ENCODE results near the gene TP53BP1. TPM values are rescaled to one million over a fixed set of nuclear protein-coding genes. Genes with fewer than 3 reads are reported as not detected.
"Not testable (repeated sequence)": the region's sequence is repeated elsewhere in the genome, so short reads cannot be mapped to it uniquely, and the experiment has no call there.

The TP53BP1 gene, protein sequence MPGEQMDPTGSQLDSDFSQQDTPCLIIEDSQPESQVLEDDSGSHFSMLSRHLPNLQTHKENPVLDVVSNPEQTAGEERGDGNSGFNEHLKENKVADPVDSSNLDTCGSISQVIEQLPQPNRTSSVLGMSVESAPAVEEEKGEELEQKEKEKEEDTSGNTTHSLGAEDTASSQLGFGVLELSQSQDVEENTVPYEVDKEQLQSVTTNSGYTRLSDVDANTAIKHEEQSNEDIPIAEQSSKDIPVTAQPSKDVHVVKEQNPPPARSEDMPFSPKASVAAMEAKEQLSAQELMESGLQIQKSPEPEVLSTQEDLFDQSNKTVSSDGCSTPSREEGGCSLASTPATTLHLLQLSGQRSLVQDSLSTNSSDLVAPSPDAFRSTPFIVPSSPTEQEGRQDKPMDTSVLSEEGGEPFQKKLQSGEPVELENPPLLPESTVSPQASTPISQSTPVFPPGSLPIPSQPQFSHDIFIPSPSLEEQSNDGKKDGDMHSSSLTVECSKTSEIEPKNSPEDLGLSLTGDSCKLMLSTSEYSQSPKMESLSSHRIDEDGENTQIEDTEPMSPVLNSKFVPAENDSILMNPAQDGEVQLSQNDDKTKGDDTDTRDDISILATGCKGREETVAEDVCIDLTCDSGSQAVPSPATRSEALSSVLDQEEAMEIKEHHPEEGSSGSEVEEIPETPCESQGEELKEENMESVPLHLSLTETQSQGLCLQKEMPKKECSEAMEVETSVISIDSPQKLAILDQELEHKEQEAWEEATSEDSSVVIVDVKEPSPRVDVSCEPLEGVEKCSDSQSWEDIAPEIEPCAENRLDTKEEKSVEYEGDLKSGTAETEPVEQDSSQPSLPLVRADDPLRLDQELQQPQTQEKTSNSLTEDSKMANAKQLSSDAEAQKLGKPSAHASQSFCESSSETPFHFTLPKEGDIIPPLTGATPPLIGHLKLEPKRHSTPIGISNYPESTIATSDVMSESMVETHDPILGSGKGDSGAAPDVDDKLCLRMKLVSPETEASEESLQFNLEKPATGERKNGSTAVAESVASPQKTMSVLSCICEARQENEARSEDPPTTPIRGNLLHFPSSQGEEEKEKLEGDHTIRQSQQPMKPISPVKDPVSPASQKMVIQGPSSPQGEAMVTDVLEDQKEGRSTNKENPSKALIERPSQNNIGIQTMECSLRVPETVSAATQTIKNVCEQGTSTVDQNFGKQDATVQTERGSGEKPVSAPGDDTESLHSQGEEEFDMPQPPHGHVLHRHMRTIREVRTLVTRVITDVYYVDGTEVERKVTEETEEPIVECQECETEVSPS (N-terminal part only)
- total RNA-seq: 10 to 100 TPM; 46.4 to 98.0 (median 72.7) TPM

DNA sequence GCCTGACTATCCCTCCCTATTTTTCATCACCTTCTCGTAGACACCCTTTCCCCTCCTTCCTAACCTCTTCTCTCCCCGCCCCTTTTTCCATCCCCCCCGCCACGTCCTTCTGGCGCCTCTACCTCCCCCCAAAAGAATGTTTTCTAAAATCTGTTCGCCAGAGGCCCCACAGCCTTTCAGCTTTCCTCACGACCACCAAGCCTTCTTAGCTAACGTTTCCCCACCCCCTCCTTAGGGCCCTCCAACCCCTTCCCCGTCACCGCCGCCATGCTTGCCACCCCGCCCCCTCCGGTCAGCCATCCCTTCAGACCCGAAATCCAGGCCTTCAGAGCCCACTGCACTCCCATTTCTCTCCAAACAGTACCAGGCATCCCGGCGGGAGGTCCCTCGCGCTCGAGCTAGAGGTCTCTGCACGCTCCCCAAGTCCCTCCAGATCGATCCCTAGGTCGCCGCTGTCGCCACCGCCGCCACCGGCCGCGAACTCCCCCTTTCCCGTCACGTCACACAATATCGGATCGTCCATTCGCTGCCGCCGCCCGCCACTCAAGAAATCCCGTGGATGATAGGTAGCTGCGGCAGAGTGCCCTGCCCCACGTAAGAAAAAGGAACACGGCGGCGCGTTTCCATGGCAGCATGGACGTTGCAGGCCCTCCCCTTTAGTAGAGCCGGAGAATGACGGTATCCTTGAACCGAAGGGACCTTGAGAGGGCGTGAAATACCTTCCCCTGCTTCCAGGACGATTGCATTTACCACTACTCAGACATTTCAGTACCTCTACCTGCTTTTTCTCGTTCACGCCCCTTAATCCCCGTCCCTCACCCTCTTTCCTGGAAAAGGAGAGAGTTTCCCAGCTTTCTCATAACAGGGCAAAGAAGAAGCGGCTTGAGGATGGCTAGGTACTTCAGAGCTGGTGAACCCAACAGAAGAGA, at the start of gene TP53BP1:
TP53BP1 (minus strand) TSS at position 484 of the 929 bp plus-strand sequence; CDS start at position 371, 113 bp downstream.
- TF ChIP-seq, protein P1, sequence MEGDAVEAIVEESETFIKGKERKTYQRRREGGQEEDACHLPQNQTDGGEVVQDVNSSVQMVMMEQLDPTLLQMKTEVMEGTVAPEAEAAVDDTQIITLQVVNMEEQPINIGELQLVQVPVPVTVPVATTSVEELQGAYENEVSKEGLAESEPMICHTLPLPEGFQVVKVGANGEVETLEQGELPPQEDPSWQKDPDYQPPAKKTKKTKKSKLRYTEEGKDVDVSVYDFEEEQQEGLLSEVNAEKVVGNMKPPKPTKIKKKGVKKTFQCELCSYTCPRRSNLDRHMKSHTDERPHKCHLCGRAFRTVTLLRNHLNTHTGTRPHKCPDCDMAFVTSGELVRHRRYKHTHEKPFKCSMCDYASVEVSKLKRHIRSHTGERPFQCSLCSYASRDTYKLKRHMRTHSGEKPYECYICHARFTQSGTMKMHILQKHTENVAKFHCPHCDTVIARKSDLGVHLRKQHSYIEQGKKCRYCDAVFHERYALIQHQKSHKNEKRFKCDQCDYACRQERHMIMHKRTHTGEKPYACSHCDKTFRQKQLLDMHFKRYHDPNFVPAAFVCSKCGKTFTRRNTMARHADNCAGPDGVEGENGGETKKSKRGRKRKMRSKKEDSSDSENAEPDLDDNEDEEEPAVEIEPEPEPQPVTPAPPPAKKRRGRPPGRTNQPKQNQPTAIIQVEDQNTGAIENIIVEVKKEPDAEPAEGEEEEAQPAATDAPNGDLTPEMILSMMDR (IDR thresholded peaks at IDR 0.05): no peak
- peak in 1 of 2 donors; percentile 72 for TF ChIP-seq POLR2A (IDR thresholded peaks at IDR 0.05)
- peak; percentile 97 to 98 for DNase-seq
- H3K4me1 ChIP-seq: peaks cover 11 to 29% of the 10 kb centered on the region in 2 donors
- intact Hi-C loops (cut with DNase I): no loop called here
- H3K4me3 ChIP-seq (replicated peaks in 1 of 3): peak within 1 kb of the TSS; percentile 41 to 95 (median 53)
- H3K27ac ChIP-seq: peak within 1 kb of the TSS; percentile 56 to 71 (median 58)
- no peaks in the 10 kb centered on the region for H3K9me3 ChIP-seq
- H3K36me3 ChIP-seq: no peaks in the 10 kb centered on the region
- 0 to 1% methylated on average over 44 to 50 of the region's 54 CpGs for WGBS, 2 donors
- H3K27me3 ChIP-seq: no peaks in the 10 kb centered on the region

DNA sequence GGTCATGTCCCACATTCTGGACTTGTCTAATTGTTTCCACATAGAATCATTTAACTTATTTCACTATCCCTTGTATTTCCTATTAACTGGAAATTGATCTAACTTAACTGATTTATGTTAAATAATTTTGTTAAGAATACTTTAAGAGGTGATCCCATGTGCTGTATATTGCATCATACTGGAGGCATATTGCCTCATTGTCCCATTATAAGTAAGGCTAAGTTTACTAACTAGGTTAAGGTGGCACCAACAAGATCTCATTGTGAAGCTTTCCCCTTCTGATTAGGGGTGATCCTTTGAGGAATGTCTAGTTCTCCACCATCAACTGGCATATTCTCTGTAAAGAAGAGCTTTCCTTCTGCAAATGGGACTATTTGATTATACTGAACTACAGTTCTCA, 48.8 kb upstream of the TP53BP1 start:
- Histone ChIP-seq H3K9me3 (no peaks in the 10 kb centered on the region), H3K27ac (no peak overlapping the region), H3K27me3 (no peaks in the 10 kb centered on the region)

DNA sequence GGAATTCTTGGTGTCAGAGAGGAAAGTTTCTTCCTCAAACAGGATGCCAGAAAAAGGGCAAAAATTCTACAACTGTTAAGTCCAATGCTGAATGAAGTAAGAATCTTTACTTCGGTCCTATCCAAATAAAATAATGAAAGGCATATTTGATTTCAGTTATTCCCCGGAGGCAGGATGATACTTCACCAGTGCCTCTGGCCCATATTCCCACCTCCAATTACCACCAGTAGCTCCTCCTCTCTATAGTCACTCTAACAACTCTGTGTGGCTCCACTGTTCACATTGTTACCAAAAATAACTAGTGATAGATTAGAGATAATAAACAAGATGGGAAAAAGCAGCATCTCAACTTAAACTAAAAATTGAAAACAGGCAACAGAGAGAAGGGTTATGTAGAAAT, 45.1 kb upstream of the TP53BP1 start:
- Histone ChIP-seq H3K27ac (no peak overlapping the region), H3K4me3 (replicated peaks in 1 of 3) (no peak overlapping the region), H3K27me3 (no peaks in the 10 kb centered on the region), H3K9me3 (no peaks in the 10 kb centered on the region), H3K4me1 (peaks cover 0 to 6% of the 10 kb centered on the region in 2 donors), H3K36me3 (no peaks in the 10 kb centered on the region)
- 76 to 84% methylated on average over 2 of the region's 2 CpGs for WGBS, 2 donors
- no peak for TF ChIP-seq POLR2A (IDR thresholded peaks at IDR 0.05)
- intact Hi-C loops (cut with DNase I): no loop called here
- DNase-seq: no peak

More for the DNA sequence above, 48.8 kb upstream of the TP53BP1 start:
- TF ChIP-seq POLR2A (IDR thresholded peaks at IDR 0.05): no peak
- TF ChIP-seq, protein P1 (IDR thresholded peaks at IDR 0.05): no peak
- intact Hi-C loops (cut with DNase I): no loop called here
- no peak overlapping the region for H3K4me3 ChIP-seq (replicated peaks in 1 of 3)
- DNase-seq: no peak
- no peaks in the 10 kb centered on the region for H3K36me3 ChIP-seq
- H3K4me1 ChIP-seq: no peaks in the 10 kb centered on the region

DNA sequence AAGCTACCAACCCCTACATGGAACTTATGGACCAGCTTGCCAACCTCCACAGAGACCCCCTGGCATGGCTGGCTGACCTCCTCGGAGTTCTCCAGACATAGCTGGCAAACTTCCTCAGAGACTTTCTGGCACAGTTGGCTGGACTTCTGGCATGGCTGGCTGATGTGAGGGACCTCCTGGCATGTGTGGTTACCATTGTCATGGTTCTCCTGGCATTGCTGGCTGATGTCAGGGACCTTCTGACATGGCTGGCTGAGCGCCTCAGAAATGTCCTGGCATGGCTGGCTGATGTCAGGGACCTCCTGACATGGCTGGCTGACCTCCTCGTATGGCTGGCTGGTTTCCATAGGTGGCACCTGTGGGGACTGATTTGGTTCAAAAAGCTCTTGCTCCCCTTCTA, 41.9 kb upstream of the TP53BP1 start:
- DNase-seq: peak; percentile 23 to 57
- Histone ChIP-seq H3K4me1 (peaks cover 0 to 6% of the 10 kb centered on the region in 2 donors), H3K27me3 (no peaks in the 10 kb centered on the region), H3K27ac (peak overlapping the region in 1 of 3 donors; percentile 0), H3K9me3 (no peaks in the 10 kb centered on the region), H3K4me3 (replicated peaks in 1 of 3) (no peak overlapping the region), H3K36me3 (no peaks in the 10 kb centered on the region)
- no peak for TF ChIP-seq POLR2A (IDR thresholded peaks at IDR 0.05)
- TF ChIP-seq, protein P1 (IDR thresholded peaks at IDR 0.05): no peak
- WGBS, 2 donors: 40 to 51% methylated on average over 2 to 3 of the region's 3 CpGs
- intact Hi-C loops (cut with DNase I): no loop called here

DNA sequence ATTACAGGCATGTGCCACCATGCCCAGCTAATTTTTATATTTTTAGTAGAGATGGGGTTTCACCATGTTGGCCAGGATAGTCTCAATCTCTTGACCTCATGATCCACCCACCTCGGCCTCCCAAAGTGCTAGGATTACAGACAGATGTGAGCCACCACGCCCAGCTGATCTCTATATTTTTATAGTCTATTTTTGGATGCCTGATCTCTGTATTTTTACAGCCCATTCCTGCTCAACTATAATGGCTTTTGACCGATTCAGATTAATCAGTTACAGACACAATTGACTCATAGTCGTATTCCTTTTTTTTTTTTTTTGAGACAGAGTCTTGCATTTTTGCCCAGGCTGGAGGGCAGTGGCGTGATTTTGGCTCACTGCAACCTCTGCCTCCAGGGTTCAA, 39.9 kb upstream of the TP53BP1 start:
- H3K27me3 ChIP-seq; intact Hi-C loops (cut with DNase I); DNase-seq; H3K27ac ChIP-seq; H3K9me3 ChIP-seq; H3K4me3 ChIP-seq (replicated peaks in 1 of 3); H3K36me3 ChIP-seq; H3K4me1 ChIP-seq: not testable (repeated sequence)
- WGBS, 2 donors: 81 to 94% methylated on average over 5 of the region's 5 CpGs
